HG03039 (cell line): Measurements from ENCODE around the gene MED28.

ENCODE experiments used
- ATAC-seq: cut with Tn5 transposase; IDR thresholded peaks from one replicate; pipeline ENCODE4 v1.9.1; 2021; ENCODE audit warnings: mild to moderate bottlenecking, moderate library complexity; ENCODE audit not compliant: unreplicated experiment

The MED28 gene

GRCh38 chr4:17664755-17665154 is 50.3 kb downstream of the MED28 start:
- ATAC-seq, result peak; percentile 70

GRCh38 chr4:17665346-17665745 is 50.9 kb downstream of the MED28 start:
- no peak for ATAC-seq

- ATAC-seq, result no peak
Observed at GRCh38 chr4:17665852-17666251, 51.4 kb downstream of the MED28 start.

- no peak for ATAC-seq
Observed at GRCh38 chr4:17667253-17667652, 52.8 kb downstream of the MED28 start.

DNA sequence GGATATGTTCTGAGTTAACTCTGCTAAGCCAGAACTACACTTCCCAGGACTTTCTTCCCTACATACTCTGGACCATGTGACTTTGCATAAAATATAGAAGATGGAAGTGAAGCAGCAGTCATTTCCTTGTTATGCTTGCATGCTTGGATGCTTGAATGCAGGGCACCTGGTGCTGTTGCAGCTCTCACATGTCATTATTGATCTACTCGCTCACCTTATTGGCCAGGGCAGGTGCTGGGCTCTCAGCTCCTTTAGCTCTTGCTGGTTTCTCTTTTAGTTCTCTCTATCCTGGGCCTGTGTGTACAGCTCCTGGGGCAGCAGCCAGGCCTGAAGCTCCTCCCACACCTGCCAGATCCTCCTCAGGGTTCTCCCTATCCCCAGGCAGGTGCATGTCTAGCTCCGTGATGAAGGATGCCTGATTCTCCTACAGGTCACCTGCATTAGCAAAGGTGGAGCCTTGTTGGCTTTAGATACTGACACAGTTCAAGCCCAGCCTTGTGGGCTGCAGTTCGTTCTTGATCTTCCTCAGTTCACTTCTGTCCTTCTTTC is 53.3 kb downstream of the MED28 start:
- no peak for ATAC-seq

- no peak for ATAC-seq
Observed at GRCh38 chr4:17670423-17670822, 56.0 kb downstream of the MED28 start.

GRCh38 chr4:17680559-17681280 is 66.3 kb downstream of the MED28 start:
- no peak for ATAC-seq

DNA sequence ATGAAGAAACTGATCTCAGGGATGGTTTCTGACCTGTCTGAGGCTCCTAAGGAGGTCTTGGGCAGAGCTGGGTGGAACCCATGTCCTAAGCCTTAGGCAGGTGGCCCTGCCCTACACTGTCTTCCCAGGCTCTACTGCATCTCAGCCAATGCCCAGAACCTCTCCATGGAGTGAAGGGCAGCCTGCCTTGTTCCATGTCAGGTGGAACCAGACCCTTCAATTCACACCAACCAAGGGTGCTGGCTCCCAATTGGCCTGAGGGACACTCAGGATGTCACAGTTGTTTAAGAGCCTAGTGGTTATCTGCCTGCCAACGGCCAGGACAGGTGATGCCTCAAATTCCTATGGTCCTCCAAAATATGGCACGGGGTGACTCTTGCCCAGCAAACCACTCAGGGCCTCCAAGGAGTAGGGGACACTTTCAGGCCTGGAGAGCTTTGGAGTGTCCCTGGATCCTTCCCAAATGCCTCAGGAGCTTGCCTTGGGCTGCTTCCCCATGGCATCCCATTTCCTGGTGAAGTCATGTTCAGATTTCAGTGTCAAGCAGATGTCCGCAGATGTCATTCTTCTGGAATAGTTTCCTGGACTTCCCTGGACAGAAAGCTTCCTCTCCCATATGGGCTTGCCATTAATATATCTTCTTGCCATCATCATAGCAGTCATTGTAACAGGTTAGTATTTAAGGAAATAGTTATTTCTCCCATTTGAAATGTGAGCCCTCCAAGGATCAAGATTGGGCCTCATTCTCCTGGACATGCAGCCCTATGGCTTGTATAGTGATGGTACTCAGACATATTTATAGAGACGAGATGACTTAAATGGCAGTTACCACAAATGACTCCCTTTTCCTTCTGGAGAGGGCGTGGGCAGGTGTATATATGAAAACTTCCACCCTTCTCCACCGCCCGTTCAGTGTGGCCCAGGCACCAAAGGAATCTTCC is 67.1 kb downstream of the MED28 start:
- ATAC-seq, result no peak

DNA sequence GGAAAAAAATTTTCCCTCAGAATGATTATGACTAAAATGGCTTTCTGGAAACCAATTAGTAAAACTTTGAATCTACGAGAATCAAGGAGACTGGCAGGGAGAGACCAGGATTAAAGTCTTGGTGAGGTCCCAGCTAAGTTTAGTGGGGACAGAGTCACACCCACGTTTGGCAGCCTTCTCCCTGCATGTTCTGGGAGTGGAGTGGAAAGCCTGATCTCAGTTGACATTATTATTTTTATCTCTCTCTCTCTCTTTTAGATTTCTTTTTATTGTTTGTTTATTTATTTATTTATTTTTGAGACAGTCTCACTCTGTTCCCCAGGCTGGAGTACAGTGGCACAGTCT is 67.8 kb downstream of the MED28 start:
- no peak for ATAC-seq
